Activated T-cell treated with anti-CD3 and anti-CD28 coated beads, Interleukin-2, amount 50 U/mL, for 4 hours (primary cell): ENCODE results near the gene GATA5. TPM values are rescaled to one million over a fixed set of nuclear protein-coding genes. Genes with fewer than 3 reads are reported as not detected.

Source experiments
- ATAC-seq, 2 donors: fragments of 200-7000 bp; cut with Tn5 transposase; one replicate each; pipeline ENCODE4 v1.10.0; 2021
- DNase-seq: peaks from one replicate; pipeline ENCODE4 v3.0.0-alpha.2; 2020
- H3K27me3 Mint-ChIP-seq: one replicate; pipeline ENCODE4 v1.8.0; 2021; ENCODE audit warnings: low read depth, mixed read lengths
- H3K36me3 Mint-ChIP-seq: one replicate; pipeline ENCODE4 v1.8.0; 2022; ENCODE audit warnings: mixed read lengths; ENCODE audit not compliant: insufficient read depth
- H3K4me1 Mint-ChIP-seq: one replicate; pipeline ENCODE4 v1.8.0; 2021; ENCODE audit warnings: low read depth, mixed read lengths
- H3K4me3 Mint-ChIP-seq: one replicate; pipeline ENCODE4 v1.8.0; 2021; ENCODE audit warnings: mild to moderate bottlenecking, moderate library complexity, mixed read lengths
- H3K9me3 Mint-ChIP-seq: one replicate; pipeline ENCODE4 v1.8.0; 2021; ENCODE audit warnings: mixed read lengths
- total RNA-seq, 3 donors: library from RNA; stranded (reverse); gene quantifications; one replicate each; pipeline ENCODE4 v1.2.1, GENCODE V29; 2021

Gene GATA5
- not detected for total RNA-seq

- ATAC-seq (peak in 1 of 2 donors; percentile 29), DNase-seq (no peak)
- Mint-ChIP-seq H3K4me1 (peaks cover 5% of the 10 kb centered on the region), H3K9me3 (no peaks in the 10 kb centered on the region), H3K27me3 (peaks cover 60% of the 10 kb centered on the region), H3K36me3 (no peaks in the 10 kb centered on the region), H3K4me3 (peak within 1 kb of the TSS; percentile 25)
Measured at GRCh38 chr20:62475772-62476055, at the start of gene GATA5. GATA5 (minus strand) TSS chr20:62475995; CDS start chr20:62475521, 474 bp downstream.

GRCh38 chr20:62525014-62525413 lies 49.2 kb upstream of the GATA5 start:
- Mint-ChIP-seq H3K4me3 (no peak overlapping the region), H3K27me3 (peaks cover 31% of the 10 kb centered on the region), H3K9me3 (no peaks in the 10 kb centered on the region), H3K4me1 (peaks cover 10% of the 10 kb centered on the region), H3K36me3 (no peaks in the 10 kb centered on the region)
- no peak for ATAC-seq
- DNase-seq = no peak

- no peak overlapping the region for H3K4me3 Mint-ChIP-seq
- no peaks in the 10 kb centered on the region for H3K36me3 Mint-ChIP-seq
- H3K27me3 Mint-ChIP-seq = peaks cover 29% of the 10 kb centered on the region
Measured at GRCh38 chr20:62524505-62524911, 48.7 kb upstream of the GATA5 start.

GRCh38 chr20:62523473-62524203 lies 47.8 kb upstream of the GATA5 start:
- no peaks in the 10 kb centered on the region for H3K36me3 Mint-ChIP-seq
- H3K4me1 Mint-ChIP-seq = peaks cover 10% of the 10 kb centered on the region
- no peaks in the 10 kb centered on the region for H3K9me3 Mint-ChIP-seq
- ATAC-seq (peak; percentile 98 to 99), DNase-seq (peak; percentile 47)
- H3K27me3 Mint-ChIP-seq = peaks cover 26% of the 10 kb centered on the region
- H3K4me3 Mint-ChIP-seq = no peak overlapping the region

More at GRCh38 chr20:62524505-62524911, 48.7 kb upstream of the GATA5 start:
- peaks cover 10% of the 10 kb centered on the region for H3K4me1 Mint-ChIP-seq
- ATAC-seq (no peak), DNase-seq (no peak)
- no peaks in the 10 kb centered on the region for H3K9me3 Mint-ChIP-seq

GRCh38 chr20:62522748-62523396 lies 47.1 kb upstream of the GATA5 start:
- H3K27me3 Mint-ChIP-seq = peaks cover 26% of the 10 kb centered on the region
- no peak overlapping the region for H3K4me3 Mint-ChIP-seq
- no peaks in the 10 kb centered on the region for H3K36me3 Mint-ChIP-seq
- H3K9me3 Mint-ChIP-seq = no peaks in the 10 kb centered on the region
- ATAC-seq (peak in 1 of 2 donors; percentile 27), DNase-seq (no peak)
- peaks cover 10% of the 10 kb centered on the region for H3K4me1 Mint-ChIP-seq

- no peak for DNase-seq
- no peak for ATAC-seq
- Mint-ChIP-seq H3K27me3 (peaks cover 19% of the 10 kb centered on the region), H3K9me3 (no peaks in the 10 kb centered on the region), H3K4me3 (no peak overlapping the region), H3K4me1 (peaks cover 10% of the 10 kb centered on the region), H3K36me3 (no peaks in the 10 kb centered on the region)
Measured at GRCh38 chr20:62519826-62520225, 44.0 kb upstream of the GATA5 start.

- ATAC-seq (no peak), DNase-seq (no peak)
- Mint-ChIP-seq H3K4me1 (peaks cover 5% of the 10 kb centered on the region), H3K4me3 (no peak overlapping the region), H3K9me3 (no peaks in the 10 kb centered on the region), H3K36me3 (no peaks in the 10 kb centered on the region), H3K27me3 (peaks cover 22% of the 10 kb centered on the region)
Measured at GRCh38 chr20:62518911-62519310, 43.1 kb upstream of the GATA5 start.

- Mint-ChIP-seq H3K4me3 (no peak overlapping the region), H3K36me3 (no peaks in the 10 kb centered on the region), H3K4me1 (peaks cover under 1% of the 10 kb centered on the region), H3K27me3 (peaks cover 25% of the 10 kb centered on the region), H3K9me3 (no peaks in the 10 kb centered on the region)
- DNase-seq (no peak), ATAC-seq (no peak)
Measured at GRCh38 chr20:62517901-62518610, 42.3 kb upstream of the GATA5 start.

GRCh38 chr20:62517168-62517567 lies 41.4 kb upstream of the GATA5 start:
- no peaks in the 10 kb centered on the region for H3K36me3 Mint-ChIP-seq
- H3K4me3 Mint-ChIP-seq = no peak overlapping the region
- DNase-seq (no peak), ATAC-seq (no peak)
- H3K27me3 Mint-ChIP-seq = peaks cover 25% of the 10 kb centered on the region
- H3K4me1 Mint-ChIP-seq = peaks cover 2% of the 10 kb centered on the region
- no peaks in the 10 kb centered on the region for H3K9me3 Mint-ChIP-seq

GRCh38 chr20:62516338-62516737 lies 40.5 kb upstream of the GATA5 start:
- no peaks in the 10 kb centered on the region for H3K9me3 Mint-ChIP-seq
- H3K4me1 Mint-ChIP-seq = peaks cover 2% of the 10 kb centered on the region
- H3K27me3 Mint-ChIP-seq = peaks cover 25% of the 10 kb centered on the region
- no peaks in the 10 kb centered on the region for H3K36me3 Mint-ChIP-seq
- ATAC-seq (no peak), DNase-seq (no peak)
- no peak overlapping the region for H3K4me3 Mint-ChIP-seq

GRCh38 chr20:62515826-62516225 lies 40.0 kb upstream of the GATA5 start:
- DNase-seq (no peak), ATAC-seq (no peak)
- H3K4me1 Mint-ChIP-seq = peaks cover 2% of the 10 kb centered on the region

GRCh38 chr20:62515280-62515679 lies 39.5 kb upstream of the GATA5 start:
- Mint-ChIP-seq H3K36me3 (no peaks in the 10 kb centered on the region), H3K27me3 (peaks cover 22% of the 10 kb centered on the region), H3K4me3 (no peak overlapping the region), H3K9me3 (no peaks in the 10 kb centered on the region), H3K4me1 (peaks cover 2% of the 10 kb centered on the region)
- ATAC-seq = no peak
- DNase-seq = no peak

More at GRCh38 chr20:62515826-62516225, 40.0 kb upstream of the GATA5 start:
- H3K9me3 Mint-ChIP-seq = no peaks in the 10 kb centered on the region
- H3K36me3 Mint-ChIP-seq = no peaks in the 10 kb centered on the region
- peaks cover 22% of the 10 kb centered on the region for H3K27me3 Mint-ChIP-seq
- no peak overlapping the region for H3K4me3 Mint-ChIP-seq

GRCh38 chr20:62513991-62514390 lies 38.2 kb upstream of the GATA5 start:
- no peak overlapping the region for H3K4me3 Mint-ChIP-seq
- peaks cover 22% of the 10 kb centered on the region for H3K27me3 Mint-ChIP-seq
- no peaks in the 10 kb centered on the region for H3K36me3 Mint-ChIP-seq
- DNase-seq = no peak
- no peak for ATAC-seq
- H3K9me3 Mint-ChIP-seq = no peaks in the 10 kb centered on the region
- peaks cover 2% of the 10 kb centered on the region for H3K4me1 Mint-ChIP-seq

- Mint-ChIP-seq H3K36me3 (no peaks in the 10 kb centered on the region), H3K27me3 (peaks cover 22% of the 10 kb centered on the region), H3K4me1 (peaks cover 2% of the 10 kb centered on the region), H3K9me3 (no peaks in the 10 kb centered on the region), H3K4me3 (no peak overlapping the region)
- ATAC-seq (no peak), DNase-seq (no peak)
Measured at GRCh38 chr20:62511915-62512610, 36.3 kb upstream of the GATA5 start.
